SK-N-SH treated with all-trans-retinoic acid at 6 μM for 48 hours (cell line): ENCODE results near the gene PTPRD.

Source experiments
- ATAC-seq: fragments of 200-7000 bp; cut with Tn5 transposase; 3 replicates; pipeline ENCODE4 v1.9.1; 2020; ENCODE audit warnings: mild to moderate bottlenecking, moderate library complexity
- ARNTL ChIP-seq: fragments of 450-650 bp; formaldehyde crosslinking; IDR thresholded peaks from 2 replicates; pipeline ENCODE4 v1.5.0; 2020; ENCODE audit warnings: low read depth, mild to moderate bottlenecking, moderate library complexity, borderline replicate concordance
- BACH2 ChIP-seq: fragments of 250-450 bp; sonication (Bioruptor Pico); IDR thresholded peaks from 2 replicates; pipeline ENCODE4 v1.9.0; 2021; ENCODE audit warnings: mild to moderate bottlenecking, borderline replicate concordance
- CSDC2 ChIP-seq: fragments of 250-450 bp; sonication (Bioruptor Pico); IDR thresholded peaks from 2 replicates; pipeline ENCODE4 v1.5.0; 2020; ENCODE audit warnings: mild to moderate bottlenecking, moderate library complexity
- GLIS3 ChIP-seq: fragments of 250-450 bp; sonication (Bioruptor Pico); IDR thresholded peaks from 2 replicates; pipeline ENCODE4 v1.5.0; 2020; ENCODE audit warnings: mild to moderate bottlenecking, moderate library complexity
- ISL1 ChIP-seq: fragments of 250-450 bp; sonication (Bioruptor Pico); IDR thresholded peaks from 2 replicates; pipeline ENCODE4 v2.1.2; 2022; ENCODE audit warnings: mild to moderate bottlenecking, moderate library complexity
- OSR1 ChIP-seq: fragments of 250-450 bp; sonication (Bioruptor Pico); IDR thresholded peaks from 2 replicates; pipeline ENCODE4 v1.8.0; 2022; ENCODE audit warnings: moderate library complexity, mild to moderate bottlenecking, inconsistent platforms
- PATZ1 ChIP-seq: fragments of 250-450 bp; sonication (Bioruptor Pico); IDR thresholded peaks from 2 replicates; pipeline ENCODE4 v1.8.0; 2020; ENCODE audit warnings: mild to moderate bottlenecking, moderate library complexity, borderline replicate concordance
- POU6F1 ChIP-seq: fragments of 250-450 bp; sonication (Bioruptor Pico); IDR thresholded peaks from 2 replicates; pipeline ENCODE4 v1.8.0; 2021; ENCODE audit warnings: low read depth, mild to moderate bottlenecking, moderate library complexity, borderline replicate concordance
- PPARA ChIP-seq: fragments of 250-450 bp; sonication (Bioruptor Pico); IDR thresholded peaks from 2 replicates; pipeline ENCODE4 v1.5.0; 2020; ENCODE audit warnings: mild to moderate bottlenecking, borderline replicate concordance
- RARB ChIP-seq: fragments of 250-450 bp; sonication (Bioruptor Pico); IDR thresholded peaks from 2 replicates; pipeline ENCODE4 v1.8.0; 2021; ENCODE audit warnings: mild to moderate bottlenecking, moderate library complexity
- SNAI2 ChIP-seq: fragments of 250-450 bp; sonication (Bioruptor Pico); IDR thresholded peaks from 2 replicates; pipeline ENCODE4 v1.5.0; 2020; ENCODE audit warnings: mild to moderate bottlenecking, moderate library complexity
- TCF4 ChIP-seq: fragments of 250-450 bp; sonication (Bioruptor Pico); IDR thresholded peaks from 2 replicates; pipeline ENCODE4 v1.8.0; 2021; ENCODE audit warnings: mild to moderate bottlenecking, moderate library complexity, borderline replicate concordance
- TOX ChIP-seq: fragments of 250-450 bp; sonication (Bioruptor Pico); IDR thresholded peaks from 2 replicates; pipeline ENCODE4 v1.8.0; 2021; ENCODE audit warnings: mild to moderate bottlenecking, moderate library complexity, borderline replicate concordance
- ZC3H10 ChIP-seq: fragments of 250-450 bp; sonication (Bioruptor Pico); IDR thresholded peaks from 2 replicates; pipeline ENCODE4 v1.5.1; 2021; ENCODE audit warnings: mild to moderate bottlenecking, moderate library complexity
- ZFP3 ChIP-seq: fragments of 250-450 bp; sonication (Bioruptor Pico); IDR thresholded peaks from 2 replicates; pipeline ENCODE4 v1.5.0; 2020; ENCODE audit warnings: mild to moderate bottlenecking, moderate library complexity
- ZFP30 ChIP-seq: fragments of 450-650 bp; formaldehyde crosslinking; IDR thresholded peaks from 2 replicates; pipeline ENCODE4 v1.5.0; 2022; ENCODE audit warnings: mild to moderate bottlenecking, moderate library complexity
- ZNF565 ChIP-seq: fragments of 450-650 bp; formaldehyde crosslinking; conservative IDR thresholded peaks from 2 replicates; pipeline ENCODE4 v1.5.0; 2020; ENCODE audit warnings: low read depth, mild to moderate bottlenecking, moderate library complexity
- ZNF8 ChIP-seq: fragments of 450-650 bp; formaldehyde crosslinking; IDR thresholded peaks from 2 replicates; pipeline ENCODE4 v1.5.0; 2020; ENCODE audit warnings: mild to moderate bottlenecking, moderate library complexity
- TF ChIP-seq, protein P1 (sequence below): fragments of 250-450 bp; sonication (Bioruptor Pico); IDR thresholded peaks from 2 replicates; pipeline ENCODE4 v1.5.0; 2020; ENCODE audit warnings: mild to moderate bottlenecking, moderate library complexity

Gene PTPRD

DNA sequence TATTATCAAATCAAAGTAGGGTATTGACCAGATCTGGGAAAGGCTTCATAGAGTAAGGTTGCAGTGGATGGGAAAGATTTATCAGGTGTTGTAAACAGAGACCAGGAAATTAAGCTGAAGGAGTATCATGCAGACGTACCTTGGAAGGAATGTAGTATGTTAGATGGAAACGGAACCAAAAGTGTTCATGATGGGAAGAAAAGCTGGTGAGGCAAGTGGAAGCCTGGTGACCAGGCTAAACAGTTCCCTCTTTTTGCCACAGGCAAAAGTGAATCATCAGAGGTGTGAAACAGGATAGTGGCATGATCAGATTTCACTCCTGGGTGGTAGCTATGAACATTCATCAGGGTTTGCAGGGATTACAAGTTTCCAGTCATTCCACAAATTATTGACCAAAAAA, 2033.1 kb downstream of the PTPRD start:
- TF ChIP-seq RARB (CRISPR knock-in tag) (no peak), POU6F1 (no peak), GLIS3 (CRISPR knock-in tag) (no peak), ZC3H10 (CRISPR knock-in tag) (no peak)
- TF ChIP-seq, all 23 proteins: peak for 0
- ATAC-seq = no peak

DNA sequence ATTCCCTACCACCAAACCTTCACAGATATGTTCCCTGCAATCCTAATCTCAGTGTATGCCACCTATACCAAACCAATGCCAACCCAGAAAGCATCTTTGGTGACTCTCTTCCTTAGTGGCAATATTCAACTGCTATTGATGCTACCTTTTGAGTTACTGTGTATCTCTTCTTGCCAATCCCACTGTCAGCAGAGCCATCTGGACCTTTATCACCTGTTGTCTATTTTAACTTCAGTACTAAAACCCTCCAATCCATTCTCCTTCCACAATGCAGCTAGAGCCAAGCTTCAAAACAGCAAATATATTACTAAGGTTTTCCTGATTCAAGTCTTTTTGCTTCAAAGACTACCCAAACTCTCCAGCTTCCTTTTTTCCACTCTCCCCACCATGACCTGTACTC, 2036.1 kb downstream of the PTPRD start:
- no peak for ATAC-seq
- TF ChIP-seq PATZ1 (CRISPR knock-in tag) (no peak), POU6F1 (no peak), TOX (no peak), ZNF8 (CRISPR knock-in tag) (no peak), ISL1 (CRISPR knock-in tag) (no peak), ZFP3 (CRISPR knock-in tag) (no peak), TCF4 (CRISPR knock-in tag) (no peak)

DNA sequence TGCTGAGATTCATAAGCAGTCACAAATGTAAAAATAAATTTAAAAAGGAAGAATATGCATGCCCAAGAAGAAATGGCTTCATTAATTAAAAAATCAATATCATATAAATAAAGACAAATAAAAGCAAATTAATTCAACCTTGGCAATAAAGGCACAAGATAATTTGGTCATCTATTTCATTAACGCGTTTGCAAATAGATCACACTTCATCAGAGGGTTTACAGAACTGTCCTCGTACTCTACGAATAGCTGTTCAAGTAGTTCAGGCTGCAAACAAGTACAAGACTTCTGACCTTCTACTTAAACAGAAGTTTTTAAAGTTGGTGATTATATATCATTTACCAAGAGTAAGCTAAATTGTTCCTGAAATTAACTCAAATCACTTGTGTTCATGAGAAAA, 2038.0 kb downstream of the PTPRD start:
- ATAC-seq = no peak
- TF ChIP-seq ZNF565 (no peak), CSDC2 (CRISPR knock-in tag) (no peak), TOX (no peak), POU6F1 (no peak), ISL1 (CRISPR knock-in tag) (no peak), TCF4 (CRISPR knock-in tag) (no peak), GLIS3 (CRISPR knock-in tag) (no peak), PATZ1 (CRISPR knock-in tag) (no peak), ZC3H10 (CRISPR knock-in tag) (no peak), ZFP30 (no peak), PPARA (CRISPR knock-in tag) (no peak), BACH2 (CRISPR knock-in tag) (no peak), OSR1 (CRISPR knock-in tag) (no peak), SNAI2 (CRISPR knock-in tag) (no peak), ARNTL (CRISPR knock-in tag) (no peak), RARB (CRISPR knock-in tag) (no peak)
- TF ChIP-seq, protein P1, sequence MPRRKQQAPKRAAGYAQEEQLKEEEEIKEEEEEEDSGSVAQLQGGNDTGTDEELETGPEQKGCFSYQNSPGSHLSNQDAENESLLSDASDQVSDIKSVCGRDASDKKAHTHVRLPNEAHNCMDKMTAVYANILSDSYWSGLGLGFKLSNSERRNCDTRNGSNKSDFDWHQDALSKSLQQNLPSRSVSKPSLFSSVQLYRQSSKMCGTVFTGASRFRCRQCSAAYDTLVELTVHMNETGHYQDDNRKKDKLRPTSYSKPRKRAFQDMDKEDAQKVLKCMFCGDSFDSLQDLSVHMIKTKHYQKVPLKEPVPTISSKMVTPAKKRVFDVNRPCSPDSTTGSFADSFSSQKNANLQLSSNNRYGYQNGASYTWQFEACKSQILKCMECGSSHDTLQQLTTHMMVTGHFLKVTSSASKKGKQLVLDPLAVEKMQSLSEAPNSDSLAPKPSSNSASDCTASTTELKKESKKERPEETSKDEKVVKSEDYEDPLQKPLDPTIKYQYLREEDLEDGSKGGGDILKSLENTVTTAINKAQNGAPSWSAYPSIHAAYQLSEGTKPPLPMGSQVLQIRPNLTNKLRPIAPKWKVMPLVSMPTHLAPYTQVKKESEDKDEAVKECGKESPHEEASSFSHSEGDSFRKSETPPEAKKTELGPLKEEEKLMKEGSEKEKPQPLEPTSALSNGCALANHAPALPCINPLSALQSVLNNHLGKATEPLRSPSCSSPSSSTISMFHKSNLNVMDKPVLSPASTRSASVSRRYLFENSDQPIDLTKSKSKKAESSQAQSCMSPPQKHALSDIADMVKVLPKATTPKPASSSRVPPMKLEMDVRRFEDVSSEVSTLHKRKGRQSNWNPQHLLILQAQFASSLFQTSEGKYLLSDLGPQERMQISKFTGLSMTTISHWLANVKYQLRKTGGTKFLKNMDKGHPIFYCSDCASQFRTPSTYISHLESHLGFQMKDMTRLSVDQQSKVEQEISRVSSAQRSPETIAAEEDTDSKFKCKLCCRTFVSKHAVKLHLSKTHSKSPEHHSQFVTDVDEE (CRISPR knock-in tag) = no peak
